Esophagus muscularis mucosa (tissue), 4 donors: ENCODE measurements around the gene IGFBP6. TPM values are rescaled to one million over a fixed set of nuclear protein-coding genes. Genes with fewer than 3 reads are reported as not detected.

ENCODE experiments used
- DNase-seq: peaks from one replicate; pipeline ENCODE4 v3.0.0-alpha.2; 2017; ENCODE audit errors: extremely low spot score
- H3K27ac ChIP-seq, 4 donors: fragments of 200-600 bp; sonication (generic); replicated peaks in 1 of 4; 1 replicate in 3 of 4; 2 replicates in 1 of 4; pipeline ENCODE4 v1.5.1; 2016 to 2019; ENCODE audit warnings: mild to moderate bottlenecking in 1 of 4
- H3K27me3 ChIP-seq, 4 donors: fragments of 200-600 bp; sonication (generic); one replicate each; pipeline versions ENCODE4 v1.5.1 to v1.6.0; 2016 to 2019
- H3K36me3 ChIP-seq, 4 donors: fragments of 200-600 bp; sonication (generic); one replicate each; pipeline ENCODE4 v1.5.1; 2016 to 2019
- H3K4me1 ChIP-seq, 4 donors: fragments of 200-600 bp; sonication (generic); one replicate each; pipeline ENCODE4 v1.5.1; 2016 to 2019
- H3K4me3 ChIP-seq, 4 donors: fragments of 200-600 bp; sonication (generic); 1 replicate in 2 of 4; 2 replicates in 2 of 4; pipeline ENCODE4 v1.5.1; 2016 to 2019; ENCODE audit warnings: mild to moderate bottlenecking in 4 of 4, moderate library complexity in 1 of 4
- H3K9me3 ChIP-seq, 4 donors: fragments of 200-600 bp; sonication (generic); 1 replicate in 3 of 4; 2 replicates in 1 of 4; pipeline ENCODE4 v1.5.1; 2016 to 2019
- EP300 ChIP-seq: sonication (generic); formaldehyde crosslinking; IDR thresholded peaks from one replicate; pipeline ENCODE4 v1.6.1; 2017; ENCODE audit warnings: antibody characterized with exemption
- POLR2A ChIP-seq: fragments of 450-650 bp; IDR thresholded peaks from one replicate; pipeline ENCODE4 v1.6.1; 2017; ENCODE audit warnings: antibody characterized with exemption, moderate library complexity, mild to moderate bottlenecking, low read depth
- POLR2AphosphoS5 ChIP-seq, 2 donors: sonication (generic); formaldehyde crosslinking; IDR thresholded peaks; one replicate each; pipeline ENCODE4 v1.6.1; 2017; ENCODE audit warnings: antibody characterized with exemption in 2 of 2
- WGBS: methylation state at CpG from one replicate; pipeline ENCODE4 v1.1.5; 2018; 5-methylcytosine and 5-hydroxymethylcytosine counted together
- intact Hi-C: fragments of 100-400 bp; cut with DNase I; formaldehyde crosslinking; loops from one replicate; pipeline ENCODE4 v1.15.1; 2023
- total RNA-seq, 4 donors: library from RNA; depleted of rRNA; stranded (reverse); fragments of >200 nt; gene quantifications; one replicate each; pipeline versions ENCODE4 v1.1.0 to v1.2.1, GENCODE V29; 2016
- TF ChIP-seq, protein P1 (sequence below), 3 experiments: fragments of 200-600 bp in 2 of 3; fragments of 450-650 bp in 1 of 3; sonication (generic) in 2 of 3; IDR thresholded peaks; one replicate each; pipeline ENCODE4 v1.5.1; 2017 to 2019; ENCODE audit warnings: antibody characterized with exemption in 3 of 3, mild to moderate bottlenecking in 2 of 3, moderate library complexity in 1 of 3

The IGFBP6 gene
- total RNA-seq, 4 donors from 2014 or later = 626 to 1,141 (median 795) TPM

DNA sequence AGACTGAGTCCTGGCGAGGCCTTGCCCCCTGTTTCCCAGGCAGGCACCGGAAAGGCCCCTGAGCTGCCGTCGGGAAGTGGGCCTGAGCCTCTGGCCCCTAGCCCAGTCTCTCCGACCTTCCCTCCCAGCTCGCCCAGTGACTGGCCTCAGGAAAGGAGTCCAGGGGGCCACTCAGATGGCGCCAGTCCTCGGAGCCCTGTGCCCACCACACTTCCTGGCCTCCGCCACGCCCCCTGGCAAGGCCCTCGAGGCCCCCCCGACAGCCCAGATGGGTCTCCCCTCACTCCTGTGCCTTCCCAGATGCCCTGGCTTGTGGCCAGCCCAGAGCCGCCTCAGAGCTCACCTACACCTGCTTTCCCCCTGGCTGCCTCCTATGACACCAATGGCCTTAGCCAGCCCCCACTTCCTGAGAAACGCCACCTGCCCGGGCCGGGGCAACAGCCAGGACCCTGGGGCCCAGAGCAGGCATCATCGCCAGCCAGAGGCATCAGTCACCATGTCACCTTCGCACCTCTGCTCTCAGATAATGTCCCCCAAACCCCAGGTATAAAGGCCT lies 36.7 kb upstream of the IGFBP6 start:
- peaks cover 23 to 100% (median 96%) of the 10 kb centered on the region in 4 donors for H3K36me3 ChIP-seq
- 69% methylated on average over 9 of the region's 18 CpGs for WGBS
- no peaks in the 10 kb centered on the region for H3K9me3 ChIP-seq
- peak overlapping the region; percentile 82 to 95 (median 88) for H3K27ac ChIP-seq
- peaks cover 80 to 97% (median 94%) of the 10 kb centered on the region in 4 donors for H3K4me1 ChIP-seq
- H3K27me3 ChIP-seq = no peaks in the 10 kb centered on the region
- DNase-seq = no peak
- no peak for TF ChIP-seq POLR2A
- no peak for TF ChIP-seq EP300
- TF ChIP-seq, protein P1, sequence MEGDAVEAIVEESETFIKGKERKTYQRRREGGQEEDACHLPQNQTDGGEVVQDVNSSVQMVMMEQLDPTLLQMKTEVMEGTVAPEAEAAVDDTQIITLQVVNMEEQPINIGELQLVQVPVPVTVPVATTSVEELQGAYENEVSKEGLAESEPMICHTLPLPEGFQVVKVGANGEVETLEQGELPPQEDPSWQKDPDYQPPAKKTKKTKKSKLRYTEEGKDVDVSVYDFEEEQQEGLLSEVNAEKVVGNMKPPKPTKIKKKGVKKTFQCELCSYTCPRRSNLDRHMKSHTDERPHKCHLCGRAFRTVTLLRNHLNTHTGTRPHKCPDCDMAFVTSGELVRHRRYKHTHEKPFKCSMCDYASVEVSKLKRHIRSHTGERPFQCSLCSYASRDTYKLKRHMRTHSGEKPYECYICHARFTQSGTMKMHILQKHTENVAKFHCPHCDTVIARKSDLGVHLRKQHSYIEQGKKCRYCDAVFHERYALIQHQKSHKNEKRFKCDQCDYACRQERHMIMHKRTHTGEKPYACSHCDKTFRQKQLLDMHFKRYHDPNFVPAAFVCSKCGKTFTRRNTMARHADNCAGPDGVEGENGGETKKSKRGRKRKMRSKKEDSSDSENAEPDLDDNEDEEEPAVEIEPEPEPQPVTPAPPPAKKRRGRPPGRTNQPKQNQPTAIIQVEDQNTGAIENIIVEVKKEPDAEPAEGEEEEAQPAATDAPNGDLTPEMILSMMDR (IDR thresholded peaks at IDR 0.05) = no peak
- peak in 1 of 2 donors; percentile 10 for TF ChIP-seq POLR2AphosphoS5 (IDR thresholded peaks at IDR 0.05)
- H3K4me3 ChIP-seq = no peak overlapping the region
- intact Hi-C loops = no loop called here

DNA sequence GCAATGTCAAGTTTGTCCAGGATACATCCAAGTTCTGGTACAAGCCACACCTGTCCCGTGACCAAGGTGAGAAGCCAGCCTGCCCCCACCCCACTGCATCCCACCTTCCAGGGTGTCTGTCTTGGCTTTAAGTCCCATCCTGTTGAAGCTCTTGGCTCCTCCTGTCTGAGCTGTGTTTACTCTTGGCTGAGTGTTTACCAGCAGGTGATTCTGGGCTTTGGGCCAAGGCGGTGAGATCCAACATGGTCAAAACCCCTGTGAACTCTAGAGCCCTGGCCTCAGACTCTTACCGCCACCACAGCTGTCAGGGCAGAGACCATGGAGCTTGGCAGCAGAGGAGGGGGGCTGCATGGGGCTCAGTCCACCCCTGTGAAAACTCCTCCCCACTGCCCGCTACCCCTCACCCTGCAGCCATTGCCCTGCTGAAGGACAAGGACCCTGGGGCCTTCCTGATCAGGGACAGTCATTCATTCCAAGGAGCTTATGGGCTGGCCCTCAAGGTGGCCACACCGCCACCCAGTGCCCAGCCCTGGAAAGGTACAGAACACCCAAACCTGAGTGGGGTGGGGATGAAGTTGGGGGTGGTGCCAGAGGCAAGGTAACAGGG lies 36.0 kb upstream of the IGFBP6 start:
- intact Hi-C loops = no loop called here
- H3K4me1 ChIP-seq = peaks cover 85 to 97% (median 94%) of the 10 kb centered on the region in 4 donors
- H3K27me3 ChIP-seq = no peaks in the 10 kb centered on the region
- H3K36me3 ChIP-seq = peaks cover 22 to 100% (median 97%) of the 10 kb centered on the region in 4 donors
- TF ChIP-seq EP300 (no peak), POLR2A (no peak), POLR2AphosphoS5 (IDR thresholded peaks at IDR 0.05) (peak in 1 of 2 donors; percentile 28)
- TF ChIP-seq, protein P1 (IDR thresholded peaks at IDR 0.05) = no peak
- no peak overlapping the region for H3K4me3 ChIP-seq
- H3K27ac ChIP-seq = peak overlapping the region; percentile 82 to 95 (median 88)
- 84% methylated on average over 3 of the region's 5 CpGs for WGBS
- no peaks in the 10 kb centered on the region for H3K9me3 ChIP-seq
- no peak for DNase-seq

DNA sequence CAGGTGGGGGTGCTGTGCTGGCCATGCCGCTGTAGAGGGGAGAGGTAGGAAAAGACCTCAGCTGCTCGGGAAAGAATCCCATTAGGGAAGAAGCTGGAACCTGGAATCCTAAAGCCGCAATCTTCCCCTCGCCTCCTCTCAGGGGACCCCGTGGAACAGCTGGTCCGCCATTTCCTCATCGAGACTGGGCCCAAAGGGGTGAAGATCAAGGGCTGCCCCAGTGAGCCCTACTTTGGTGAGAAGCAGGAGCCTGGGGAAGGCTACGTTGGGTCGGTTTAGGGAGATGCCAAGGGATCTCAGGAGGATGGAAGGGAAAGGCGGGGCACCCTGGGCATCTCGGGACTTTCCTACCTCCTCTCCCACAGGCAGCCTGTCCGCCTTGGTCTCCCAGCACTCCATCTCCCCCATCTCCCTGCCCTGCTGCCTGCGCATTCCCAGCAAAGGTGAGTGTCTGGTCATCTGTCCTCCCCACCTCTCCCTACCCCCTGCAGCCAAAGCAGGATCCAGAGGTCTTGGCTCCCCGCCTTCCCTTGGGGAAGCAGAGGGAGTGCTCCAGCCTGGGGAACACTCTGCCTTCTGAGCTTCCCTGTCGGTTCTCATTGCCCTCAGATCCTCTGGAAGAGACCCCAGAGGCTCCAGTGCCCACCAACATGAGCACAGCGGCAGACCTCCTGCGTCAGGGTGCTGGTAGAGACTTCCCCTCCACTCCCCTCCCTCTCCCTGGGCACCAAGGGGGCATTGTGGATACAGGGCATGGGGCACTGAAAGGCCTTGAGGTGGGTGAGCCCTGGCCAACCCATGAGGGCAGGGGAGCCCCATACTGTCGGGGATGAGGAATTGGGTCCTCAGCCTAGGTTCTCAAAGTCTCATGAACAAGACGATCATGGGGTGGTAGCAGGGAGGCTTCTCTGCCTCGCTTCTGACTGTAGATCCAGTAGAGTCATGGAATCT lies 35.2 kb upstream of the IGFBP6 start:
- intact Hi-C loops = no loop called here
- TF ChIP-seq POLR2AphosphoS5 (IDR thresholded peaks at IDR 0.05) (peak in 1 of 2 donors; percentile 26), EP300 (no peak)
- TF ChIP-seq, protein P1 (IDR thresholded peaks at IDR 0.05) = no peak
- 69% methylated on average over 17 of the region's 20 CpGs for WGBS

DNA sequence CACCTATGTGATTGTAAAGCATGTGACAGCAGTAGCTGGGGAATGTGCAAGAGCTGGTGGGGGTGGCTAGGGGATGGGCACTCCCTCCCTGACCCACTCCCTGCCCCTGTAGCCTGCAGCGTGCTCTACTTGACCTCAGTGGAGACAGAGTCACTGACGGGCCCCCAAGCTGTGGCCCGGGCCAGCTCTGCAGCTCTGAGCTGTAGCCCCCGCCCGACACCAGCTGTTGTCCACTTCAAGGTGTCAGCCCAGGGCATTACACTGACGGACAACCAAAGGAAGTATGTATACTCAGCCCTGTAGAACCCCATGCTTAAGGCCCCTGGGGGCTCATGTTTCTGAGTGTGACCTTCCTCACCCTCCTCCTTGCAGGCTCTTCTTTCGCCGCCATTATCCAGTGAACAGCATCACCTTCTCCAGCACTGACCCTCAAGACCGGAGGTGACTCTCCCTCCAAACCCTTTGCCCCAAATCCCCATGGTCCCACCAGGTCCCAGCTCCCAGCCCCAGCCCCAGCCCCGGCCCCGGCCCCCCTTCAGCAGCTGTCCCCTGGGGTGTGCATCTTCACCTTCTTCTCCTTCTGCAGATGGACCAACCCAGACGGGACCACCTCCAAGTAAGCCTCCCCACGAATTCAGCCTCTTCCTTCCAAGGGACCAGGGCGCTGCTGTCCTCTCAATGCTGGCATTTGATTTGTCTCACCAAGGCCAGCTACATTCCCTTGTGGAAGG lies 34.3 kb upstream of the IGFBP6 start:
- intact Hi-C loops = no loop called here
- Histone ChIP-seq H3K4me1 (peaks cover 84 to 100% (median 97%) of the 10 kb centered on the region in 4 donors), H3K4me3 (no peak overlapping the region), H3K27ac (peak overlapping the region; percentile 82 to 95 (median 88)), H3K36me3 (peaks cover 17 to 100% (median 96%) of the 10 kb centered on the region in 4 donors), H3K9me3 (no peaks in the 10 kb centered on the region), H3K27me3 (no peaks in the 10 kb centered on the region)
- DNase-seq = no peak
- 76% methylated on average over 14 of the region's 14 CpGs for WGBS
- TF ChIP-seq POLR2A (no peak), POLR2AphosphoS5 (IDR thresholded peaks at IDR 0.05) (peak in 1 of 2 donors; percentile 1)

More for the DNA sequence above, 35.2 kb upstream of the IGFBP6 start:
- no peak overlapping the region for H3K4me3 ChIP-seq
- no peak for DNase-seq
- no peaks in the 10 kb centered on the region for H3K27me3 ChIP-seq
- peaks cover 88 to 100% (median 96%) of the 10 kb centered on the region in 4 donors for H3K4me1 ChIP-seq
- H3K36me3 ChIP-seq = peaks cover 22 to 100% (median 96%) of the 10 kb centered on the region in 4 donors
- no peaks in the 10 kb centered on the region for H3K9me3 ChIP-seq
- H3K27ac ChIP-seq = peak overlapping the region; percentile 82 to 95 (median 88)
